Choroid plexus epithelial cell (primary cell): ENCODE measurements around the gene SUMO1.
"Not testable (repeated sequence)": the region's sequence is repeated elsewhere in the genome, so short reads cannot be mapped to it uniquely, and the experiment has no call there.

Source experiments
- DNase-seq: peaks from one replicate; pipeline ENCODE4 v3.0.0-alpha.2; 2010; ENCODE audit warnings: low read depth
- H3K4me3 ChIP-seq: 2 replicates; pipeline ENCODE4 v1.5.1; 2011; ENCODE audit warnings: low read depth, mild to moderate bottlenecking, control low read depth, low read length, moderate library complexity
- CTCF ChIP-seq: conservative IDR thresholded peaks from 2 replicates; pipeline ENCODE4 v1.5.1; 2011; ENCODE audit warnings: low read depth, mild to moderate bottlenecking, control low read depth, inconsistent platforms, low read length, moderate library complexity

SUMO1 gene

DNA sequence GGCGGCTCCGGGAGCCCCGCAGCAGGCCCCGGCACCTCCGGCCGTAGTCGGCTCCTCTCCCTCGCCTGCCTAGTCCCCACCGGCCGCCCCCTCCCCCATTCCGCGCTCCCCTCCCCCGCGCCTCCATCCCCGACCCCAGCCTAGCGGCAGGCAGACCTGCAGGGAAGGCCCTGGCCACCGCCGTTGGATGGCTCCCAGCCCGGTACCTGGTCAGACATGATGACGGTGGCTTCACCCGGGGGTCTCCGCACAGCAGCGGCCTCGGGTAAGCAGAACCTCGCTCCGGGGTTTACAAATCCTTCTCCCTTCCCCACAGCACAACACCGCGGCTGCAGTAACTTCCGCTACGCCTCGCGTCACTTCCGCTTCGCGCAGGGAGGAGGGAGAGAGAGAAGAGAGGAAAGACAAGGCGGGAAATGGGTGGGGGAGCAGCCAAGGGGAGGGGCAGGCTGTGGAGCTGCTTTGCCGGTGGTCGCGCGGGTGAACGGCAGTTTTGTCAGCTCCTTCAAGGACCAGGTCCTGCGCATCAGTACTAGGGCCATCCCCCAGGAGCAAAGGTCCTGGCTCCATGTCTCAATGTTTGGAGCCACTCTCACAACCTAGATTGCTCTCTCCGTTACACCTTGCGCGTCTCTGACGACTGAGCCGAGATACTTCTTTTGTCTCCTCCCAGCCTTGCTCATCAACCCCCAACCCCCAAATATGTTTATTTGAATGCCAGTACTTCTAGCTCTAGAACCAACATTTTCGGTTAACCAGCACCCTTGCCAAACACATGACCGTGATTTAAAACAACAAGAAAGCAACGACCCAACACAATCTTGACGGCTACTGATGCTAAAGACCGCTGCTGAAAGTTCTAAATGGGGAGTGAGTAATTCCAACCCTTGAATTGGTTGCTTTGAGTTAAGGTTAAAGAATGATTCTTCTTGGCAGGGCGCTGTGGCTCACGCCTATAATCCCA lies at the start of gene SUMO1:
Gene SUMO1, minus strand, starts transcription at position 364 of the 964 bp plus-strand sequence. Its CDS starts 146 bp downstream, at position 218.
- no peak for TF ChIP-seq CTCF
- DNase-seq, result peak; percentile 83
- H3K4me3 ChIP-seq, result peak within 1 kb of the TSS; percentile 91

GRCh38 chr2:202286595-202286994 lies 48.2 kb upstream of the SUMO1 start:
- TF ChIP-seq CTCF, result no peak

DNA sequence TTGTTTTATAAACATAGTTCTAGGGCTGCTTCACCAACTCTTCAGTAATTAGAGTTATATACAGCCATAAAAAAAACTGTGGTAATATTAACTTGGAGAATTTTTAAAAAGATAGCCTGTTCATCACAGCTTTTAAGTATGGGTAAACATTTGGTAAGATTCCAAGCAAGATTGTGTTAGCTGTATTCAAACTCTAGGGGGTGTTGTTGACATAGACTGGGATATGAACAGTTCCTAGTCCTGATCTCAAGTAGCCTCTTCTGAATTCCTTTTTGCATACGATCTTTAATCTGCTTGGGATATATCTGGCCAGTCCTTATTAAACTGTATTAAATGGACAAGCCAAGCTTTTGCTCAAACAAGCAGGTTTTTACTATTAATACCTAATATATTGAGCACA lies 40.5 kb upstream of the SUMO1 start:
- H3K4me3 ChIP-seq, result no peak overlapping the region
- TF ChIP-seq CTCF, result peak; percentile 70
- DNase-seq, result peak; percentile 92

More at GRCh38 chr2:202286595-202286994, 48.2 kb upstream of the SUMO1 start:
- no peak for DNase-seq
- H3K4me3 ChIP-seq, result no peak overlapping the region

DNA sequence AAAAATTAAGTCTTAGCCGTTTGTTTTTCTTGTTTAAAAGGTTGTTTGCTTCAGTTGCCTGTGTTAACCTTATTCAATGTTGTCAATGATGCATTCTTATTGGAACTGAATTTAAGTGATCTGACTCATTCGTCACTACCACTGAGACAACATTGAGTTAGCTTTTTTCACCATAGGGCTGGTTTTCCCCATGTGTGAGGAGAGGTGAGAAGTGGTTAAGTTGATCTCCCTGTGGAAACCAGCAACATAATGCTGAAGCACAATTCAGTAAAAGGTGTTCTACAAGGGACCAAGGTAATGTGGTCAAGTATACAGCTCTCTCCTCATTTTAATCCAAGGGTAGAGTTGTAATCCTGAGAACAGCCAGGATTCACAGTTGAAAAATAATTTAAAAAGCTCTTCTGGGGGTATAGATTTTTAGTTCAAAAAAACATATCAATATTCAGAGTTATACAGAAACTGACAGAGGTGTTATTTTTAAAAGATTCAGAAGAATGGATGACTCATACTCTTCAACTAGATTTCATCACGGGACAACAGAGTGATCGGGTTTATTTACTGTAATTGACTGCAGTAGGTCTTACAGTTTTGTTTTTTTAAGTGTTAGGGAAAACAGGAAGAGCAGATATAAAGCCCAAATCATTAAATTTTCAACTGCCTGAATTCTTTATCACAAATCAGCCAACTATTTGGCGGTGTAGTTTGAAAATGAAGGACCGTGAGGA lies 39.8 kb upstream of the SUMO1 start:
- H3K4me3 ChIP-seq, result no peak overlapping the region
- DNase-seq, result peak; percentile 86

DNA sequence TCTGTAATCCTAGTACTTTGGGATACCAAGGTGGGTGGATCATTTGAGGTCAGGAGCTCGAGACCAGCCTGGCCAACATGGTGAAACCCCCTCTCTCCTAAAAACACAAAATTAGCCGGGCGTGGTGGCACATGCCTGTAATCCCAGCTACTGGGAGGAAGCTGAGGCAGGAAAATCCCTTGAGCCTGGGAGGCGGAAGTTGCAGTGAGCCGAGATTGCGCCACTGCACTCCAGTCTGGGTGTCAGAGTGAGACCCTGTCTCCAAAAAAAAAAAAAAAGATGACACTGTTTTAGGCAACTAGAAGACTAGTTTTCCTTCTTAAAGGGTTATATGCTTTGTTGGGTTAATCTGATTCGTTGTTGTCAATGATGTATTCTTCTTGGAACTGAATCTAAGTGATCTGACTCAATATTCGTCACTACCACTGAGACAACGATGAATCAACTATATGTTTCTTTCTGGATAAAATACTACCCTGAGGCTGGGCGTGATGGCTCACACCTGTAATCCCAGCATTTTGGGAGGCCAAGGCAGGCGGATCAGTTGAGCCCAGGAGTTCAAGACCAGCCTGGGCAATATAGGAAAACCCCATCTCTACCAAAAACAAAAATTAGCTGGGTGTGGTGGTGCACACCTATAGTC lies 37.8 kb upstream of the SUMO1 start:
- peak; percentile 45 for DNase-seq
- not testable (repeated sequence) for H3K4me3 ChIP-seq

More for the DNA sequence above, 39.8 kb upstream of the SUMO1 start:
- no peak for TF ChIP-seq CTCF

DNA sequence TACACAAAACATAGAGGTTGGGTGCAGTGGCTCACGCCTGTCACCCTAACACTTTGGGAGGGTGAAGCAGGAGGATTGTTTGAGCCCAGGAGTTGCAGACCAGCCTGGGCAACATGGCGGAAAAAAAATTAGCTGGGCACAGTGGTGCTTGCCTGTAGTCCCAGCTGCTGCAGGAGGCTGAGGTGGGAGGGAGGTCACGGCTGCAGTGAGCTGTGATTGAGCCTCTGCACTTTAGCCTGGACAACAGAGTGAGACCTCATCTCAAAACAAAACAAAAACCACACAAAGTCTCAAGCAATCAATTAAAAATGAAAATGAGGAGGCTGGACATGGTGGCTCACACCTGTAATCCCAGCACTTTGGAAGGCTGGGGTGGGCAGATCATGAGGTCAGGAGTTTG lies 32.1 kb upstream of the SUMO1 start:
- H3K4me3 ChIP-seq, result no peak overlapping the region
- no peak for DNase-seq
- no peak for TF ChIP-seq CTCF

DNA sequence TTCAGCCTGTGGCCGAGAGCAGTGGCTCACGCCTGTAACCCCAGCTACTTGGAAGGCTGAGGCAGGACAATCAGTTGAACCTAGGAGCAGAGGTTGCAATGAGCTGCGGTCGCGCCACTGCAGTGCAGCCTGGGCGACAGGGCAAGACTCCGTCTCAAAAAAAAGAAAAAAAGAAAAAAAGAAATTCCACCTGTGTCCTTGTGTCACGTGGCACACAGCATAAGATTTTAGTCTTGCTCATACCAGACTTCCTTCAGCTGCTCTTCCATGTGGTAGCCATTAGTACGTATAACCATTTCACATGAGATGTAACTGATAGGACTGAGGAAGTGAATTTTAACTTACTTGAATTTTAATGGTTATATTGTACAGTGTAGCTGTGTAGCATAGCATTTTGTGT lies 31.2 kb upstream of the SUMO1 start:
- no peak for DNase-seq
- TF ChIP-seq CTCF, result no peak
- H3K4me3 ChIP-seq, result no peak overlapping the region
